PFSK-1 (cell line): ENCODE data around the gene ARID4B.

Source experiments
- FOXP2 ChIP-seq: optimal IDR thresholded peaks from 2 replicates; pipeline ENCODE3; 2011; ENCODE audit warnings: borderline replicate concordance, control low read depth, inconsistent platforms; ENCODE audit not compliant: insufficient read depth; ENCODE audit errors: extremely low read length, extremely low read depth
- POLR2AphosphoS5 ChIP-seq: IDR thresholded peaks from 2 replicates; pipeline ENCODE4 v1.6.1; 2012; ENCODE audit warnings: low read depth, mild to moderate bottlenecking, control low read depth, low read length, moderate library complexity
- REST ChIP-seq, 2 experiments: IDR thresholded peaks; 2 replicates each; pipeline versions ENCODE4 v1.6.1 to v1.8.0; 2011 to 2012; ENCODE audit warnings: low read depth in 2 of 2, low read length in 2 of 2, control low read depth in 1 of 2, inconsistent platforms in 1 of 2, mild to moderate bottlenecking in 1 of 2, moderate library complexity in 1 of 2; ENCODE audit not compliant: insufficient read depth in 1 of 2
- SIN3A ChIP-seq: IDR thresholded peaks from 2 replicates; pipeline ENCODE4 v1.6.1; 2012; ENCODE audit warnings: mild to moderate bottlenecking, low read length, moderate library complexity, borderline replicate concordance; ENCODE audit not compliant: insufficient read depth
- TAF1 ChIP-seq: IDR thresholded peaks from 2 replicates; pipeline ENCODE4 v1.6.1; 2012; ENCODE audit warnings: low read length, control low read depth, borderline replicate concordance; ENCODE audit not compliant: insufficient read depth

Gene ARID4B

DNA sequence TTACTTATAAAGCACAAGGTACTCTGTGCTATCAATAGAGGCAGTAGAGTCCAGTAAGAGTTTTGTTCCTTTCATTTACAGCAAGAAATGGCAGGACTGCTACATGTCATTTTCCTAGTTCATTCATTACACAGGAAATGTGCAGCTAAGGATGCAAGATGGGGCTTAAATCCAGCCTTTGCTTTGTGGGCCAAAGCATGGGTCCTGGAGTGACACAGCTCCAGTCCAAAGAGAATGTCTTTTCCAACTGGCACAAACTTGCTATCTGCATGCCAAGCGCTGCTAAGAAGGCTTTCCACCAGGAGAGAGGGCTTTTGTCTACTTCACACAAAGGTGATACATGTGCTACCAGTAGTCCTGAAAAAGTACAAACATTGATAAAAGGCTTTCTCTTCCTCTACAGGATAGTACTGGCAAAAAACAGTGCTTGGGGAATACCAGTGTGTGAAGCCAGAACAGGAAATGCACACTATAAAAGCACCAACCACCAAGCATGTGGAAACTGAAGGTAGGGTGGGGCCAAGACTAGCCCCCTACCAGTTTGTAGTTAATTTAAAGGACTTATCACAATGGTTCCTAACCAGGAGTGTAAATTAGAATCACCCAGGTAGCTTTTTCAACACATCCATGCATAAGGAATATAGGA, 68.7 kb downstream of the ARID4B start:
- TF ChIP-seq REST (IDR thresholded peaks at IDR 0.05; ENCODE audit: insufficient read depth in 1 of 2, low read depth in 2 of 2, low read length in 2 of 2) (no peak), TAF1 (no peak)

- TF ChIP-seq SIN3A (no peak), FOXP2 (no peak), TAF1 (no peak)
Measured at GRCh38 chr1:235254721-235255120, 73.3 kb downstream of the ARID4B start.

GRCh38 chr1:235253219-235253962, 74.6 kb downstream of the ARID4B start:
- TF ChIP-seq TAF1 (no peak), POLR2AphosphoS5 (no peak), REST (IDR thresholded peaks at IDR 0.05; ENCODE audit: insufficient read depth in 1 of 2, low read depth in 2 of 2, low read length in 2 of 2) (no peak), SIN3A (no peak), FOXP2 (no peak)

GRCh38 chr1:235250430-235250829, 77.5 kb downstream of the ARID4B start:
- no peak for TF ChIP-seq TAF1
- no peak for TF ChIP-seq FOXP2
- no peak for TF ChIP-seq POLR2AphosphoS5
- no peak for TF ChIP-seq REST (IDR thresholded peaks at IDR 0.05; ENCODE audit: insufficient read depth in 1 of 2, low read depth in 2 of 2, low read length in 2 of 2)
- TF ChIP-seq SIN3A, result no peak

DNA sequence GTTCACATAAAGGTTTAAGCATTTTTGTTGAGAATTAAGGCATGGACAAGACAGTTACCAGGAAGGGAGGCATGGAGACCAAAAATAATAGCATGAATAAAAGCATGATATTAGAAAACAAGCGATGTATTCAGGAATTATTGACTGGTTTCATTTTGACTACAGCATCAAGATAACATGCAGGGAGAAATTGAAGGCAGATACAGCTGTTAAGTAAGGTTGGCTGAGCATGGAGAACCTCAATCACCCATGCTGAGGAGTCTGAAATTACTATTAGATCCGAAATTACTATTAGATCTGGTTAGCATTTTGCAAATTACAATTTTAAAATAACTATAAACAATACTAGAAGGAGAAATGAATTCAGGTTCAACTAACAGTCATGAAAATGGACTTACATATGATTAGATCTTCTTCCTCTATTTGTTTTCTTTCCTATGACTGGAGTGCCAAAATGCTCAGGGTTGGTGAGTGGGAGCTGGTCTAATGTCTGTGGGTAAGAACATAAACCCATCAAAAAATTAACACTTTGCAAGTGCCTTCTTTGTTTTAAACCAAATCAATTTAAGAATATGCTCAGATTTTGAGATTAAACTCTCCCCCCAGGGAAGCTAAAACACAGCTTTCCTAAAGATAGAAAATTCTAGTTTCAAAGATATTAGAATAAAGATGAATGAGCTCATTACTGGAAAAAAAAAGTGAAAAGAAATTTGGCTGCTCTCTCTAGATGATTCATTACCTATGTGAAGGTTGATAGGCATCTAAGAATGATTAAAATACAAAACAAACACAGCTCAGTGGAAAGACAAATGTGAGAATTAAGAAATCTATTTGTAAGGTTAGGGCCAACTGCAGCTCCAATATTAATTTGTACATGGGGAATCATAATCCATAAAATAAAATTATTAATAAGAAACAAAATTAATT, 81.7 kb downstream of the ARID4B start:
- TF ChIP-seq SIN3A (no peak), REST (IDR thresholded peaks at IDR 0.05; ENCODE audit: insufficient read depth in 1 of 2, low read depth in 2 of 2, low read length in 2 of 2) (no peak), POLR2AphosphoS5 (no peak), FOXP2 (no peak), TAF1 (no peak)
